ENCODE measurements around the gene MROH7. TPM values are rescaled to one million over a fixed set of nuclear protein-coding genes. Genes with fewer than 3 reads are reported as not detected.

Gene MROH7
- total and polyA plus RNA-seq, 9 of the 15 experiments (the other 6 are each of a cell fraction or from before 2014, with no cell fraction given), result not detected

- Histone ChIP-seq H4K20me1 (replicated peaks; ENCODE audit: control insufficient read depth, insufficient read depth, low read length) (peaks cover 7% of the 10 kb centered on the region; the same call in 1 of the 2 replicates), H3K9me1 (ENCODE audit: control insufficient read depth, insufficient read depth, low read length) (no peaks in the 10 kb centered on the region), H3K9me3 (replicated peaks; ENCODE audit: control insufficient read depth, insufficient read depth, low read depth, low read length) (no peaks in the 10 kb centered on the region), H2AFZ (ENCODE audit: low read depth, low read length) (no peak overlapping the region), H3K79me2 (ENCODE audit: control insufficient read depth, insufficient read depth, low read length) (no peaks in the 10 kb centered on the region), H3K4me3 (no peak overlapping the region), H3K4me1 (replicated peaks in 1 of 2; ENCODE audit: control insufficient read depth in 2 of 2, insufficient read depth in 2 of 2, low read length in 2 of 2) (no peaks in the 10 kb centered on the region), H3K4me2 (ENCODE audit: insufficient read depth, low read length) (no peak overlapping the region), H3K27me3 (ENCODE audit: control insufficient read depth in 2 of 2, insufficient read depth in 2 of 2, low read length in 2 of 2) (peaks cover 0 to 15% of the 10 kb centered on the region in 2 experiments; a peak in 2 of 5 replicates), H3K9ac (ENCODE audit: insufficient read depth in 1 of 2, low read depth in 2 of 2, low read length in 2 of 2) (no peak overlapping the region; a peak in 1 of 4 replicates), H3K36me3 (ENCODE audit: control insufficient read depth, insufficient read depth, low read length) (peaks cover 47% of the 10 kb centered on the region), H3K27ac (ENCODE audit: extremely low read depth, low read depth, low read length) (no peak overlapping the region)
- TF ChIP-seq JUN (IDR thresholded peaks at IDR 0.05; ENCODE audit: borderline replicate concordance, low read depth, low read length), result no peak
- TF ChIP-seq JUN (CRISPR knock-in tag; IDR thresholded peaks at IDR 0.05; ENCODE audit: borderline replicate concordance), result no peak
- TF ChIP-seq ARID3B (CRISPR knock-in tag; IDR thresholded peaks at IDR 0.05; ENCODE audit: borderline replicate concordance), result no peak
- TF ChIP-seq MLX (CRISPR knock-in tag; conservative IDR thresholded peaks at IDR 0.05), result no peak
- TF ChIP-seq CC2D1A (IDR thresholded peaks at IDR 0.05), result no peak
- 0 out of 2 replicates have a peak, but pooled peaks have one; percentile 34 for TF ChIP-seq GABPB2 (CRISPR knock-in tag; conservative IDR thresholded peaks at IDR 0.05)
- TF ChIP-seq GABPB1 (CRISPR knock-in tag; IDR thresholded peaks at IDR 0.05), result 0 out of 2 replicates have a peak, but pooled peaks have one; percentile 31
- peak; percentile 37; the same call in 1 of the 2 replicates for TF ChIP-seq POLR2A (conservative IDR thresholded peaks at IDR 0.05)
- 60% methylated on average over 12 of the region's 12 CpGs for WGBS (ENCODE audit: insufficient coverage, low coverage, missing lambda C conversion rate)
- FAIRE-seq (no peak), ATAC-seq (peak; percentile 10), DNase-seq (ENCODE audit: extremely low read depth in 1 of 4, low spot score in 3 of 4) (no peak)
- in situ Hi-C loops (cut with MboI), result no loop called here
- POLR2A ChIA-PET, result interaction anchor here (0.7 to 2.6 kb wide), 6 partner anchors 8 to 39 kb away, joined by 3 to 10 read pairs (median 4); partner anchors contain the start of gene PARS2
- intact Hi-C loops (cut with micrococcal nuclease), result no loop called here
- no TSS peak for BruUV-seq (replicated peaks)
- CTCF ChIA-PET (ENCODE audit: low intra/inter-chr PET ratio), result interaction anchor here (0.6 kb wide), 1 partner anchor 883 kb away, joined by 3 read pairs; no protein-coding TSS in a partner anchor
Measured at GRCh38 chr1:54743416-54744226, 102.0 kb downstream of the MROH7 start.
